ENCODE data around the gene SOX8.

DNA sequence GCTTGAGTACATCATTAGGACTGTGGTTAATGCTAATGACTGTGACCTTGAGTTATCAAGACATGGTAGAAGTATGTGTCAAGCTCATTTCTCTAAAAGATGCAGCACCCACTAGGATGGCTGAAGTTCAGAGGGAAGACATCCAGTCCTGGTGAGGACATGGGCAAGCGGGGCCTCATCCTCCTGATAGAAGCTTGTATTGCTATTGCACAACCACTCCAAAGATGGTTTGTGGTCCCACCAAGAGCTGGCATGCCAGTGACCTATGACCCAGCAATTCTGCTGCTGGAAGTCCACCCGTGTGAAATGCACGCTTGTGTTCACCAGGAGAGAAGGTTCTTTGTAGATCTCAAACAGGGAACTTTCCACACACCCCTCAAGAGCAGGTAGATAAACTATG is 14.2 kb downstream of the SOX8 start:
- no peak for TF ChIP-seq ZNF664 (tag by site-specific recombination; IDR thresholded peaks at IDR 0.05)
- TF ChIP-seq CTCF (tag by site-specific recombination; IDR thresholded peaks at IDR 0.05) = no peak

All from HEK293 (cell line).